HG03039 (cell line): ENCODE measurements around the gene KRTAP4-5.
"Not testable (repeated sequence)": the region's sequence is repeated elsewhere in the genome, so short reads cannot be mapped to it uniquely, and the experiment has no call there.

ENCODE experiments used
- ATAC-seq: cut with Tn5 transposase; IDR thresholded peaks from one replicate; pipeline ENCODE4 v1.9.1; 2021; ENCODE audit warnings: mild to moderate bottlenecking, moderate library complexity; ENCODE audit not compliant: unreplicated experiment

The KRTAP4-5 gene

GRCh38 chr17:41149652-41149985 lies at the start of gene KRTAP4-5:
TSS of gene KRTAP4-5 (minus strand) at chr17:41149825. CDS start at chr17:41149767, 58 bp downstream.
- no peak for ATAC-seq

GRCh38 chr17:41196068-41196467 lies 46.4 kb upstream of the KRTAP4-5 start:
- ATAC-seq = no peak

- no peak for ATAC-seq
Measured at GRCh38 chr17:41190328-41190727, 40.7 kb upstream of the KRTAP4-5 start.

GRCh38 chr17:41189837-41190318 lies 40.3 kb upstream of the KRTAP4-5 start, which contains the start of gene KRTAP9-1:
TSS of gene KRTAP9-1 (plus strand) at chr17:41189887. CDS start at chr17:41189887, 0 bp downstream.
- ATAC-seq = not testable (repeated sequence)

GRCh38 chr17:41186872-41187271 lies 37.2 kb upstream of the KRTAP4-5 start:
- ATAC-seq = no peak

GRCh38 chr17:41185001-41185400 lies 35.4 kb upstream of the KRTAP4-5 start:
- no peak for ATAC-seq

- ATAC-seq = no peak
Measured at GRCh38 chr17:41184480-41184961, 34.9 kb upstream of the KRTAP4-5 start, which contains the start of gene KRTAP4-1. TSS of gene KRTAP4-1 (minus strand) at chr17:41184911. CDS start at chr17:41184854, 57 bp downstream.

- ATAC-seq = no peak
Measured at GRCh38 chr17:41178843-41179616, 29.4 kb upstream of the KRTAP4-5 start.

GRCh38 chr17:41178341-41178740 lies 28.7 kb upstream of the KRTAP4-5 start:
- no peak for ATAC-seq

GRCh38 chr17:41177727-41178271 lies 28.2 kb upstream of the KRTAP4-5 start, which contains the start of gene KRTAP4-2:
TSS of gene KRTAP4-2 (minus strand) at chr17:41178221. CDS start at chr17:41178164, 57 bp downstream.
- ATAC-seq = no peak

- ATAC-seq = no peak
Measured at GRCh38 chr17:41176744-41177387, 27.2 kb upstream of the KRTAP4-5 start.

GRCh38 chr17:41171886-41172285 lies 22.3 kb upstream of the KRTAP4-5 start:
- ATAC-seq = no peak

GRCh38 chr17:41168121-41168520 lies 18.5 kb upstream of the KRTAP4-5 start, which contains the start of gene KRTAP4-3:
TSS of gene KRTAP4-3 (minus strand) at chr17:41168221. CDS start at chr17:41168172, 49 bp downstream.
- no peak for ATAC-seq

- no peak for ATAC-seq
Measured at GRCh38 chr17:41167561-41167960, 17.9 kb upstream of the KRTAP4-5 start.

GRCh38 chr17:41163828-41164227 lies 14.2 kb upstream of the KRTAP4-5 start:
- ATAC-seq = no peak

GRCh38 chr17:41160648-41161047 lies 11.0 kb upstream of the KRTAP4-5 start, which contains the start of gene KRTAP4-4:
TSS of gene KRTAP4-4 (minus strand) at chr17:41160748. CDS start at chr17:41160691, 57 bp downstream.
- ATAC-seq = no peak

- ATAC-seq = not testable (repeated sequence)
Measured at GRCh38 chr17:41160190-41160589, 10.6 kb upstream of the KRTAP4-5 start.

- ATAC-seq = no peak
Measured at GRCh38 chr17:41153856-41154255, 4.2 kb upstream of the KRTAP4-5 start.

- no peak for ATAC-seq
Measured at GRCh38 chr17:41151525-41151924, 1.9 kb upstream of the KRTAP4-5 start.

GRCh38 chr17:41150026-41150425 lies 401 bp upstream of the KRTAP4-5 start:
- no peak for ATAC-seq

GRCh38 chr17:41148971-41149651 lies 514 bp downstream of the KRTAP4-5 start:
- ATAC-seq = not testable (repeated sequence)
